GM23248 (cell line): ENCODE data around the gene PLK5. TPM values are rescaled to one million over a fixed set of nuclear protein-coding genes. Genes with fewer than 3 reads are reported as not detected.

ENCODE experiments used
- DNase-seq: peaks from one replicate; pipeline ENCODE4 v3.0.0-alpha.2; 2015
- H2AFZ ChIP-seq: fragments of 200-600 bp; sonication (generic); 2 replicates; pipeline ENCODE4 v1.6.1; 2016; ENCODE audit warnings: antibody characterized with exemption
- H3F3A ChIP-seq: fragments of 200-600 bp; sonication (generic); 2 replicates; pipeline ENCODE4 v1.6.1; 2016; ENCODE audit warnings: mild to moderate bottlenecking, antibody characterized with exemption, mixed run types; ENCODE audit not compliant: insufficient read depth
- H3K27ac ChIP-seq: fragments of 200-600 bp; sonication (generic); 2 replicates; pipeline ENCODE4 v1.5.1; 2016; ENCODE audit warnings: mild to moderate bottlenecking
- H3K27me3 ChIP-seq: fragments of 200-600 bp; sonication (generic); replicated peaks from 2 replicates; pipeline ENCODE4 v1.6.1; 2016; ENCODE audit warnings: mild to moderate bottlenecking; ENCODE audit not compliant: insufficient read depth
- H3K36me3 ChIP-seq: fragments of 200-600 bp; sonication (generic); 2 replicates; pipeline ENCODE4 v1.6.1; 2016; ENCODE audit warnings: low read depth, mild to moderate bottlenecking
- H3K4me1 ChIP-seq: fragments of 200-600 bp; sonication (generic); 2 replicates; pipeline ENCODE4 v1.6.1; 2016; ENCODE audit warnings: mild to moderate bottlenecking; ENCODE audit not compliant: insufficient read depth
- H3K4me2 ChIP-seq: fragments of 200-600 bp; sonication (generic); one replicate; pipeline ENCODE4 v1.6.1; 2016; ENCODE audit warnings: mild to moderate bottlenecking; ENCODE audit not compliant: unreplicated experiment
- H3K4me3 ChIP-seq: fragments of 200-600 bp; sonication (generic); 2 replicates; pipeline ENCODE4 v1.5.1; 2016; ENCODE audit warnings: mild to moderate bottlenecking
- H3K79me2 ChIP-seq: fragments of 200-600 bp; sonication (generic); 2 replicates; pipeline ENCODE4 v1.6.1; 2016; ENCODE audit warnings: mild to moderate bottlenecking; ENCODE audit not compliant: insufficient read depth
- H3K9ac ChIP-seq: fragments of 200-600 bp; sonication (generic); 2 replicates; pipeline ENCODE4 v1.6.1; 2016; ENCODE audit warnings: mild to moderate bottlenecking
- H3K9me2 ChIP-seq: fragments of 200-600 bp; sonication (generic); 2 replicates; pipeline ENCODE4 v1.6.1; 2016; ENCODE audit warnings: mixed run types, mild to moderate bottlenecking, moderate library complexity; ENCODE audit not compliant: insufficient read depth
- H3K9me3 ChIP-seq: fragments of 200-600 bp; sonication (generic); one replicate; pipeline ENCODE4 v1.6.1; 2017; ENCODE audit warnings: low read depth
- H4K20me1 ChIP-seq: fragments of 200-600 bp; sonication (generic); 2 replicates; pipeline ENCODE4 v1.6.0; 2016; ENCODE audit not compliant: insufficient read depth
- EZH2 ChIP-seq: fragments of 200-600 bp; sonication (generic); IDR thresholded peaks from 2 replicates; pipeline ENCODE4 v1.6.1; 2018; ENCODE audit warnings: antibody characterized with exemption, mild to moderate bottlenecking; ENCODE audit not compliant: insufficient read depth, poor library complexity, severe bottlenecking
- EZH2phosphoT487 ChIP-seq: fragments of 200-600 bp; sonication (generic); IDR thresholded peaks from 2 replicates; pipeline ENCODE4 v1.6.1; 2018; ENCODE audit warnings: antibody characterized with exemption, moderate library complexity, mild to moderate bottlenecking, low read depth; ENCODE audit not compliant: insufficient read depth
- WGBS, 2 experiments: methylation state at CpG; one replicate each; pipeline ENCODE4 v1.1.6; 2015 to 2017; ENCODE audit warnings: low lambda C conversion rate in 2 of 2, low coverage in 1 of 2; ENCODE audit errors: missing lambda C conversion rate in 2 of 2; 5-methylcytosine and 5-hydroxymethylcytosine counted together
- in situ Hi-C: fragments of 300-500 bp; cut with MboI; formaldehyde crosslinking; loops from 2 replicates; pipeline ENCODE4 v1.15.0; 2020
- polyA plus RNA-seq: library from polyadenylated mRNA; unstranded; fragments of >200 nt; fragmentation: Nextera tagmentation; extraction: Ambion mirVana; gene quantifications from 2 replicates; pipeline ENCODE4 v1.2.1, GENCODE V29; 2016
- total RNA-seq: library from RNA; depleted of rRNA; stranded (reverse); fragments of >200 nt; shearing (Covaris generic); gene quantifications from 2 replicates; pipeline ENCODE4 v1.2.3, GENCODE V29; 2014

Gene PLK5
- total and polyA plus RNA-seq, 2 experiments from 2014 or later: not detected

DNA sequence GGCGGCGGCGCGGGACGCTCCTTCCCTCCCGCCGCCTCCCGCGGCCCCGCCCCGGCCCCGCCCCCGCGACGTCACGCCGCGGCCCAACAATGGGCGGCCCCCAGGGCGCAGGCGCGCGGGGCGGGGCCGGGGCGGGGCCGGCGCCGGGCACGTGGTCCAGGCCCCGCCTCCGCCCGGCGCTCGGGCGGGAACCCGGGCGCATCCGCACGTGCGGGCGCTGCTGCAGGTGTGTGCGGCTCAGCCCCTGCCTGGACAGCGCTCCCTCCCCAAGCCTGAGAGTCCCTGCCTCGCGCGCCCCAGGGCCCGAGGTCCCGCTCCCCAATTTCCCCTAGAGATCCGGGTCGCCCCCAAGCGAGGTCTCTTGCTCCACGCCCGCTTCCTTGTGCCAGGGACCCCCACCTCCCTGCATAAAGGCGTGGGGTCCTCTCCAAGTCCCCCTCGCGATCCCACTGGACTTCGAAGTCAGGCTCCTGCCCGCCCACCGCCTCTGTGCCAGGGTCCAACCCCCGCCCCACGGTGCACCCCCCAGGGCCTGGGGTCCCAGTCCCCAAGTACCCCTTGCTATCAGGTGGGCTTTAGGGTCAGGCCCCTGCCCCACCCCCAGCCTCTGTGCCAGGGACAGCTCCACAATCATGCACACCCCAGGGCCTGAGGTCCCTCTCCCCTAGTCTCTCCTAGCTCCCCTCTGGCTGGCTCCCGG, 44.6 kb downstream of the PLK5 start, which contains the start of gene MEX3D:
TSS of gene MEX3D (minus strand) at position 6 of the 700 bp plus-strand sequence. CDS start 267 bp downstream, outside the sequence.
- H3K27ac ChIP-seq: peak within 1 kb of the TSS; percentile 74
- 12 to 83% methylated on average over 1 to 39 of the region's 63 CpGs for WGBS, 2 experiments
- H3K4me2 ChIP-seq: peak within 1 kb of the TSS; percentile 75
- H3K79me2 ChIP-seq: peaks cover 29% of the 10 kb centered on the region
- DNase-seq: peak; percentile 88
- peak within 1 kb of the TSS; percentile 84 for H3K9ac ChIP-seq
- H3K4me1 ChIP-seq: no peaks in the 10 kb centered on the region
- no peaks in the 10 kb centered on the region for H4K20me1 ChIP-seq
- in situ Hi-C loops: no loop called here
- TF ChIP-seq EZH2phosphoT487: no peak
- no peak for TF ChIP-seq EZH2
- H3F3A ChIP-seq: no peaks in the 10 kb centered on the region
- H3K9me2 ChIP-seq: no peaks in the 10 kb centered on the region
- H2AFZ ChIP-seq: peak within 1 kb of the TSS; percentile 74
- H3K4me3 ChIP-seq: peak within 1 kb of the TSS; percentile 82
- H3K27me3 ChIP-seq: no peaks in the 10 kb centered on the region
- no peaks in the 10 kb centered on the region for H3K9me3 ChIP-seq
- no peaks in the 10 kb centered on the region for H3K36me3 ChIP-seq

DNA sequence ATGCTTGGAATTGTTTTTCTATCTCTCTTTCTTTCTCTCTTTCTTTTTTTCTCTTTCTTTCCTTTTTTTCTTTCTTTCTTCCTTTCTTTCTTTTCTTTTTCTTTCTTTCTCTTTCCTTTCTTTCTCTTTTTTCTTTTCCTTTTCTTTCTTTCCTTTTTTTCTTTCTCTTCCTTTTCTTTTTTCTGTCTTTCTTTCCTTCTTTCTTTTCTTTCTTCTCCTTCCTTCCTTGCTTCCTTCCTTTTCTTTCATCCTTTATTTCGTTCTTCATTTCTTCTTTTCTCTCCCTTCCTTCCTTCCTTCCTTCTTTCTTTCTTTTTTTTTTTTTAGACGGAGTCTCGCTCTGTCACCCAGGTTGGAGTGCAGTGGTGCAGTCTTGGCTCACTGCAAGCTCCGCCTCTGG, 46.1 kb downstream of the PLK5 start:
- in situ Hi-C loops: no loop called here
- Histone ChIP-seq H3K9ac (no peak overlapping the region), H3K27ac (no peak overlapping the region), H4K20me1 (no peaks in the 10 kb centered on the region), H3K36me3 (no peaks in the 10 kb centered on the region), H3K27me3 (no peaks in the 10 kb centered on the region), H3K4me3 (no peak overlapping the region), H3F3A (no peaks in the 10 kb centered on the region), H3K9me3 (no peaks in the 10 kb centered on the region), H3K4me1 (no peaks in the 10 kb centered on the region), H3K4me2 (no peak overlapping the region), H2AFZ (no peak overlapping the region), H3K9me2 (no peaks in the 10 kb centered on the region), H3K79me2 (peaks cover 14% of the 10 kb centered on the region)
- 87 to 90% methylated on average over 3 to 4 of the region's 4 CpGs for WGBS, 2 experiments
- DNase-seq: no peak
- TF ChIP-seq EZH2phosphoT487: no peak
- TF ChIP-seq EZH2: no peak

DNA sequence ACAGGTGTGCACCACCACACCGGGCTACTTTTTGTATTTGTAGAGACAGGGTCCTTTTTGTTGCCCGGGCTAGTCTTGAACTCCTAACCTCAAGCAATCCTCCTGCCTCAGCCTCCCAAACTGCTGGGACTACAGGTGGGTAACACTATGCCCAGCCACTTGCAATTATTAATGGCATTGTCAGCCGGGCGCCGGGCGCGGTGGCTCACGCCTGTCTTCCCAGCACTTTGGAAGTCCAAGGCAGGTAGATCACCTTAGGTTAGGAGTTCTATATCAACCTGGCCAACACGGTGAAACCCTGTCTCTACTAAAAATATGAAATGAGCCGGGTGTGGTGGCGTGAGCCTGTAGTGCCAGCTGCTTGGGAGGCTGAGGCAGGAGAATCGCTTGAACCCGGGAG, 47.0 kb downstream of the PLK5 start:
- 91 to 94% methylated on average over 13 of the region's 13 CpGs for WGBS, 2 experiments
- Histone ChIP-seq H3K4me1 (no peaks in the 10 kb centered on the region), H3F3A (no peaks in the 10 kb centered on the region), H2AFZ (no peak overlapping the region), H3K79me2 (peaks cover 6% of the 10 kb centered on the region), H3K4me3 (no peak overlapping the region), H3K27me3 (no peaks in the 10 kb centered on the region), H3K9ac (no peak overlapping the region), H3K9me3 (no peaks in the 10 kb centered on the region), H3K9me2 (no peaks in the 10 kb centered on the region), H3K4me2 (no peak overlapping the region), H4K20me1 (no peaks in the 10 kb centered on the region), H3K36me3 (no peaks in the 10 kb centered on the region), H3K27ac (no peak overlapping the region)
- TF ChIP-seq EZH2phosphoT487: no peak
- TF ChIP-seq EZH2: no peak
- DNase-seq: no peak
- in situ Hi-C loops: no loop called here

DNA sequence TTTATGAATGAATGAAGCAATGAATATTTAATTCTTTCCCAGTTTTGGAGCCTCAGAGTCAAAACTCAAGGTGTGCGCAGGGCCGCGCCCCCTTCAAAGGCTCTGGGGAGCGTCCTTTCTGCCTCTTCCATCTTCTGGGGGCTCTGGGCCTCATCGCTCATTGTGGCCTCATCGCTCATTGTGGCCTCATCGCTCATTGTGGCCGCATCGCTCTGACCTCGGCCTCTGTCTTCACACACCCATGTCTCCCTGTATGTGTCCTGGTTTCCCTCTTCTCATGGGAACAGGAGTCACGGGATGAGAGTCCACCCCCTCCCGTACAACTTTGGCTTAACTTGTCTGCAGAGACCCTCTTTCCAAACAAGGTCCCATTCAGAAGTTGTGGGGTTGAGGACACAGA, 47.5 kb downstream of the PLK5 start:
- no peak overlapping the region for H3K4me3 ChIP-seq
- H3F3A ChIP-seq: no peaks in the 10 kb centered on the region
- no peak for DNase-seq
- H3K9ac ChIP-seq: no peak overlapping the region
- in situ Hi-C loops: no loop called here
- H3K79me2 ChIP-seq: peaks cover under 1% of the 10 kb centered on the region; the same call in 1 of the 2 replicates
- no peaks in the 10 kb centered on the region for H4K20me1 ChIP-seq
- TF ChIP-seq EZH2: no peak
- TF ChIP-seq EZH2phosphoT487: no peak
- no peaks in the 10 kb centered on the region for H3K36me3 ChIP-seq
- H3K27me3 ChIP-seq: no peaks in the 10 kb centered on the region
- no peaks in the 10 kb centered on the region for H3K9me2 ChIP-seq
- H3K4me2 ChIP-seq: no peak overlapping the region
- WGBS, 2 experiments: 92 to 100% methylated on average over 8 to 12 of the region's 12 CpGs
- H3K9me3 ChIP-seq: no peaks in the 10 kb centered on the region
- H3K4me1 ChIP-seq: no peaks in the 10 kb centered on the region
- no peak overlapping the region for H3K27ac ChIP-seq
- H2AFZ ChIP-seq: no peak overlapping the region
